GM21423 (cell line): ENCODE data around the gene KIF3A.

Experiments
- ATAC-seq: cut with Tn5 transposase; IDR thresholded peaks from one replicate; pipeline ENCODE4 v1.9.1; 2021; ENCODE audit warnings: mild to moderate bottlenecking, moderate library complexity; ENCODE audit not compliant: unreplicated experiment

The KIF3A gene

DNA sequence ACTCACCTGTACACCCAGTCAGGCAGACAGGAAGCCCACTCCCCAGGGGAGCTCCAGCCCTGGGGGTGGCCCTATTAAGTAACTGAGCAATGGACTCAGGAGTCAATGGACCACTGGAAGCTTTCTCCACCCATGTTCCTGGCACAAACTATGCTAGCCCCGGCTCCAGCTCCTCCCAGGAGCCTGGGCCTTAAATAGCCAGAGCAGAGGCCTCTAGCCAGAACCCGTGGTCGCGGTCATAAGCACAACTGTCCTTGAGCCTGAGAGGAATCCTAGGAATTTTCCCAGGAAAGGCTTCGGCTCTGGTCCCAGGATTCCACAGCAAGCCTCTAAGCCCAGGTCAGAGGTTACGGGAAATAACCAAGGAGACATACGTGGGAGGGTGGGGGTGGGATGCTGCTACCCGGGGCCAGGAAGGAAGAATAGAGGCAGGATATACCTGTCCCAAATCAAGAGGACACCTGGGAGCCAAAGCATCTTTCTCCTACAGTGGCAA, 34.2 kb upstream of the KIF3A start:
- ATAC-seq, result no peak

DNA sequence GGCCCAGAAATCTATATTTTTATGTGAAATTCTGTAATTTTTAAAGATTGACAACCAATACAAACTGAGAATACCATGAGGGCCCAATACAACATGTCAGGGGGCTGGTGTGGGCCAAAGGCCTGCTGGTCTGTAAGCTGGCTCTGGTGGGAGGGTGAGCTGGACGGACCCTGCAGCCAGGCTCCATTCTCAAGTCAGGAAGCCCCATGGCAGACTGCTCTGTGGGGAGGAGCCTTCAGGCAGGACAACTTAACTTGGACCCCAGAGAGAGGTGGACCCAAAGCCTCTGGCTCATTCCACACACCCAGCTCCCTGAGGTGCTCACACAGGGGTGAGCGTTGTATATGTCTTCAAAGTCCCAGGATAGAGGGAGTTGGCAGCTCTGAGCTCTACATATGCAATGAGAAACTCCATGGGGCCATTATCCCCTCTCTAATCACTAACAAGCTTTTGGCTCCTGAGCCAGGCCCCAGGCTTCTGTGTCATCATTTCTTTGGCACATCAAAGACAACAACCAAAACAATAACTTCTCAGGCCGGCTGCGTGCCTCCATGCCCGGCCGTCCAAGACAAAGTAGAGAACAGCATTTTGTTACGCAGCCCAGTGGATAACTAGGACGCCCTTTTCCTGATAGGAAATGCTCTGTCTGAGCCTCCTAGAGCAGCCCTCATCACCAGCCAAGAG, 33.3 kb upstream of the KIF3A start:
- no peak for ATAC-seq

DNA sequence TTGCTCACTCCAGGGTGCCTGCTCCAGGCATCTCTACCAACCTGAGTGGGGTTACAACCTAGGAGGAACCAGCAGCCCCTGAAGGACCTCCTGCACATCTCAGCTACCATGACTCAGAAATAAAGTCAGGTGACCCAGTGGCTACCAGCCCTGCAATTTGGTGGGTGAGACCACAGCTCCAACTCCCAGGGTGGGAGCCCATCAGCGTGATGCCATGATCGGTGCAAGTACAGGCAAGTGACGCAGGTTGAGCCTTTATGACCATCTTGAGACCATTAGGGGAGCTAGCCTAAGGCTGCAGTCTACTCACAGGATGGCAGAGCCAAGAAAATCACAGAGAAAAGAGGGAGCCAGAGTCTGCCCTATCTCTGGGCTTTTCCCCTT, 31.1 kb upstream of the KIF3A start:
- ATAC-seq, result no peak

DNA sequence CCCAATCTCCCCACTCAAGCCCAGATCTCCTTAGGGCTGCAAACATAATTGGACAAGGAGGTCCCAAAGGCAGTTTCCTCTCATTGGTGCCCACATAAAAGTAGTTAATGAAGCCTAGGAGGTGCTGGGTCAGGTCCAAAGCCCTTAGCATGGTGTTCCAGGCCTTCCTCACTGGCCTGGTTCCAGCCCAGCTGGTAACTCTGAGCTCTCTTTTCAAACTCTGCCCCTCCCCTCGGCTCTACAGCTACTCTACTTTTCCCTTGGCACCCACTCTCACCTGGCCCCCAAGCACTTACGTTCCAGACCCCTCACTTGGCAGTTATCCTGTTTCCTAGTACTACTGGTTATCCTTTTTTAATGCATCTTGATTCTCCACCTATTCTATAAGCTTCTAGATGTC, 29.8 kb upstream of the KIF3A start:
- ATAC-seq, result no peak

DNA sequence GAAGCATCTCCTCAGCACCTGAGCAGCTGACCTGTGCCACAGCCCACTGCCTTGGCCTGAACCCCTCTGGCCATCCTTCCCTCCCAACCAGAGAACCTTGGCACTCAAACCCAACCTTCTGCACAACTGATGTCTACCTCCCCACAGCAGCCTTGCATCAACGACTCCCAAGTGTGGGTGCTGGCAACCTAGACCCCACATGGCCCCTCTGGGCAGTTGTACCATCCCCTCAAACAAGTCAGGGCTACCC, 29.4 kb upstream of the KIF3A start:
- no peak for ATAC-seq

DNA sequence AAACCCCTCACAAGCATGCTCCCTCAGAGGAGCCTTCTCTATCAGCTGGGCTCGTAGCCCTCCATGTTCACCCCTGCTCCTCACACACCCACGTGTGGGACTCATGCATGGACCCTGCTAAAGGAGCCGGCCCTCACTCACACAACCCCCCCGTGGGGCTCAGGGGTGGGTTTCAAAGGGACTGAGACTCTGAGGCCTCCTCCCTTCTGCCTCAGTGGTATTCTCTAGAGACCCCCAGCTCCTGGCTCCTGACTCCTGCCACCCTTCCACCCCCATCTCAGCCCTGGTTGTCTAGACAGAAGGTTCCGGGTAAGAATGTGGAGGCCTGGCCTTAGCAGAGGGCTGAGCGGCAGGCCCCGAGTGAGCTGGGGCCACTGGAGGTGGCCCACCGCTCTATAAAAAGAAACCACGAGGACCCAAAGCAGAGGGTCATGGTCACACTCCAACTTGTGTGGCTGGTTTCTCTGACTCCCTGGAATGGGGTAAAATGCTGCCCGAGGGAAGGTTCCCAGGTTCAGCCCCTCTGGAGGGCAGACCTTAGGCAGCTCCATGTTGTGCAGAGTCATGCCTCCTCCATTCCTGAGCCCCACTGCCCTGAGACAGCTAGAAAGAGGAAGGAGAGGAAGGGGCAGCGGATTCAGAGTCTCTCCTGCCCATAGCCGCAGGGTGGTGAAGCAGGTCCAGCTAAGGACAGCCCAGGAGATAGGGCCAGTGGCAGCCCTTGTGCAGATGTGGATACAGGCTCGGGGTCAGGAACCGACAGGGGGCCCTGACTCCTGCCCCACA, 28.9 kb upstream of the KIF3A start:
- no peak for ATAC-seq

DNA sequence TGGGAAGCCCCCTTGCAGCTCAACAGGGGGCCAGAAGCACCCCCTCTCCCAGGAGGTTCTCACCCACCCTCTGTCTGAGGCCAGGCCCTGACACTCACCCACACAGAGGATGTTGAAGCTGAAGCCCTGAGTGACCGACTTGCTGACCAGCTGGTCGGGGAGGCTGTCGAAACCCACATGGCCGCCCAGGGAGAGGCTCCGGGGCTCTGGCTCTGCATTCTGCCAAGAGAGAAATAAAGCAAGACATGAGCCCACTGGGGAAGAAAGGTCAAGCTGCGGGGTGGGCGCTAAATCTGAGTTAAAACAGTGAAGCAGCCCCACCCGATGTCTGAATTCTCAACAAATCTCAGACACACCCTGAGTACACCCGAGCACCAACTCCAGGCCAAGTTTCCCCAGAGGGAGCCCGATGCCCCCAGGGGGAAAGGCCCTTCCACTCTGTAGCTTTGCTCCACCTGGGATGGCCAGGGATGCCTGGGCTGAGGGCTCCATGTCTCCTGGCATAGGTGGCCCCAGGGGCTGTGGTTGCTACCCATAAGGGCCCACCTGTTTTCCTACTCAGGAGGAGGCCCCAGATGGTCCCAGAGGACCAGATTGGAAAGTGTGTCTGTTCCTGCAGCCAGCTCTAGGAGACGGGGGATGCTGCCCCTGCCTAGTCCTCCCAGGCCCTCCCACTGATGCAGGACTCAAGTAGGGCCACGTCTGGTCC, 28.1 kb upstream of the KIF3A start:
- ATAC-seq, result no peak

DNA sequence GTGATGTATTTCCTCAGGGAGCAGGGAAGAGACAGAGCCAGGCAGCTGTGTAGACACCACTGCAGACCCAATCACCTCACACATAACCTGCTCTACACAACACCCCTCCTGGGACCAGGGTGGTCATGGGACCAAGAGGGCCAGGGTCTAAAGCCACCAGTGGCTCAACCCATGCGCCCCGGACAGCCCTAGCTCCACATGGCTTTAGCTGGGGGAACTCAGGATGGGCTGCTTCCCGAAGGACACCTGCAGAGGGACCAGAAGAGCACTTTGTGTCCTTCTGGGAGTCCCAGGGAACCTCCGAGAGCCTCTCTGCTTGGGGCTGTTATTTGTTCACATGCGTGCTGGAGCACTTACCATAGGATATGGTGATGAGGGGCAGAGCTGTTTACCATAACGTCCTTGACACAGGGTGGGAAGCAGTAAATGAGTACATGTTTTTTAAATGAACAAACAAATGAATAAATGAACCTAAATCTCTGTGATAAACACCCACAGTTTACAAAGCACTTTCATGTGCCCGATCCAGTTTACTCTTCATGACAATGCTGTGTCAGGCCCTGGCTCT, 27.4 kb upstream of the KIF3A start:
- ATAC-seq, result no peak

DNA sequence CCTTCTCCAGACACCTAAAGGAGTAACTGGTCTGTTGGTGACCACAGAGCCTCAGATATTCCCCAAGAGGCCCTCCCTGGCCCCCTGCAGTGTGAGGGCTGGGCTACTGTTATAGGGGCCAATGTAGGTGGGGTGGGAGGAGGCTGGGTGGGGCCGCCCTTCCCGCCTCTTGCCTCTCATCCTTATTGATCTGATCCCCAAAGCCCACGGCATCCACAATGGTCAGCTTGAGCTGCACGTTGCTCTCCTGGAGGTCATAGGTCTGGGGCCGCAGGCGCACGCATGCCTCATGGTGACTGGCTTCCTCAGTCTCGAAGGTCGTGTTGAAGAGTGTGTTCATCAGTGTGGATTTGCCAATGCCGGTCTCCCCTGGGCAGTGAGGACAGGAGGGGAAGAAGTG, 26.7 kb upstream of the KIF3A start:
- no peak for ATAC-seq

DNA sequence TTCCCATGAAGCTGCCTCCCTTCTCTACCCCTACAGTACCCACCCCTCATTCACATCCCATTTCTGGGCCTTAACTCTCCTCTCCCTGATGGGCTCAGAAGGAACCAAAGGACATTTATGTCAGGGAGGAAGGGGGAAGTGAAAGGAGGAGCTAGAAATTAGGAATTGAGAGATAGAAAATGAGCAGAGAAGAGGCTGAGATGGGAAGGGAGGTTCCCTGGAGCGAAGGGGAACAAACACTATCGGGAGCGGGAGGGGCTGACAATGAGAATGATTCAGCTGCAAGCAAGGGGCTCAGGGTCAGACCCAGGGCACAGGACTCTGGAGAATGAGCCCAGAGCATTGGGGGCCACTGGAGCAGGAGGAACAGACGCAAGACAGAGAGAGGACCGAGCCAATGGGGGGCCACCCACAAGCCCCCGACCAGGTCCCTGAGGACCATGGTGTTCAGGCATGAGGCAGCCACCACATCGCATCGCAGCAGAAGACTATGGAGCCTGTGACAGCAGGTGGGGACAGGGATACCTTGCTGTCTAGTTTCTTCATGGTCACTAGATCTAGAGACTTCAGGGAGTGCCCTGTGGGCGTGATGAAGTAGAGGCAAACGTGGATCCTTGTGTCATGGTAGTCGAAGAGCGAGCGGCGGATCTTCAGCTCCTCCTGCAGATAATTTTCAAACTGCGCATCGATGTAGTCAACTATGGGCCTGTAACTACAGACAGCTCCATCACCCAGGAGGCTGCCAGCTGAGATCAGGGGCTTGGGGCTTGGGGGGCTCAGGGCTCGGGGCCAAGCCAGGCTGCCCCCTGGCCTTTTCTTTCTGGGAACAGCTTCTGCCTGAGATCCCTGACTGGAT, 26.1 kb upstream of the KIF3A start:
- ATAC-seq, result no peak

DNA sequence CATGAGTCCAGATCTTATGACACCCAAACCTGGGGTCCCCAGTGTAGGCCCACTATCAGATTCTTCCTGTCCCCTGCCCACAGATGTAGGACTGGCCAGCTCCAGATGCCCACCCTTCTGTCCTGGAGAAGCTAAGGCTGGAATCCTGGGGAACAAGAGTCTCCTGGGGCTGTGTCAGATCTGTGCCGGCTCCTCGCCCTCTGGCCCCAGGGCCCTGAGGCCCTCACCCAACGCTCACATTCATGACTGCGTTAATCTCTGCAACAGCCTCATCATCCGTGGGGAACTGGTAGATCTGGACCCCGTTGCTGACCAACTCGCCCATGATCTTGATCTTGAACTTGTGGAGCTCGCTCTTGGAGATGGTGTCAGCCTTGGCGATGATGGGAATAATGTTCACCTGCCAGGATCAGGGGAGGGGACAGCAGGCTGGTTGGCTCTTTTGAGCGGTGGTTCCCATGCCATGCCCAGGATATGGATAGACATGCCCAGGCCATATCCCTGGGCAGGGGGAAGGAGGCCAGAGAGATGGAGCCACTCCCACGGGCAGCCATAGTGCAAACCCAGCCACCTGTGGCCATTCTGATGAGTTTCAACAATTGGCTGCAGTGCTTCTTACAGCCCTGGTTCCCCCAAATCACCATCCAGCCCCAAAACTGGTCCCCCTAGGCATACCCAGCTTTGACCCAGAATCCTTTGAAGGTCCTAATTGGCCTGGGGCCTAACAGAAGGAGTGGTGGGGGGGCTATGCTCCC, 25.1 kb upstream of the KIF3A start:
- ATAC-seq, result no peak

DNA sequence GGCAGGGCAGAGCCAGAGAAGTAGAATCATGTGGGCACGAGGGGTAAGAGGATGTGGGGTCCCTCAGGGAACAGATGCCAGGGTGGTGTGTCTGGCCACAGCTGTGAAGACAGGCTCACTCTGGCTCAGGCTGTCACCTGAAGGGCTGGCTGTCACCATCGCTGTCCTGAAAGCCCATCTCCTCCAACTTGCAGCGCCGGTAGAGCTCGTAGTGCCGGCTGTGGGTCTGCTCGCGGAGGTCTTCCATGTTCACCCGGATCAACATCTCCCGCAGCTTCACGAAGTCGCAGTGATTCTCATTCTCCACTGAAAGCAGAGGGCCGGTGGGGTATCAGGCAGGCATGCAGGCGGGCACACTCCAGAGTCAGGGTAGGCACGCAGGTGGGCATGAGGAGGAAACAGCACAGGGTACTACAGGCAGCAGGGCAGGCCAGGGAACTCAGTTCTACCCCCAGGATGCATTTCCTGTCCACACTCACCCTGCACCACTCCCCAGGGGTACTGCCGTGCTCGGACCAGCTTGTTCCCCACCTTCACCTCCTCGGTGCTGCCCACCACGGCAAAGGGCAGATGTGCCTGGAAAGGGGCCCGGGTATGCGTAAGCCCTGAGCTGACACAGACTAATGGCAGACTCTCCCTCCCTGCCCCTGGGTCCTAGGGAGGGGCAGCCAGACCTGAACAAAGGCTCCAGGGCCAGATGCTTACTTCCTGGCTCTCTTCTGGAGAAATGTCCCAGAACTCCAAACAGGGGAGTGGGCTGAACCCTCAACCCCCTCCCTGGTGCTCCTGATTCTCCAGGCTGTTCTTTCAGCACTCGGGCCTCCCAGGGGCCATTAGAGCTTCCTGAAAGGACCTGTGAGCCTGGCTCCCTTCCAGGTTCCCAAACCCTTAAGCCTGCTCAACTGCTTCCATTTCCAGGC, 24.2 kb upstream of the KIF3A start:
- ATAC-seq, result no peak

DNA sequence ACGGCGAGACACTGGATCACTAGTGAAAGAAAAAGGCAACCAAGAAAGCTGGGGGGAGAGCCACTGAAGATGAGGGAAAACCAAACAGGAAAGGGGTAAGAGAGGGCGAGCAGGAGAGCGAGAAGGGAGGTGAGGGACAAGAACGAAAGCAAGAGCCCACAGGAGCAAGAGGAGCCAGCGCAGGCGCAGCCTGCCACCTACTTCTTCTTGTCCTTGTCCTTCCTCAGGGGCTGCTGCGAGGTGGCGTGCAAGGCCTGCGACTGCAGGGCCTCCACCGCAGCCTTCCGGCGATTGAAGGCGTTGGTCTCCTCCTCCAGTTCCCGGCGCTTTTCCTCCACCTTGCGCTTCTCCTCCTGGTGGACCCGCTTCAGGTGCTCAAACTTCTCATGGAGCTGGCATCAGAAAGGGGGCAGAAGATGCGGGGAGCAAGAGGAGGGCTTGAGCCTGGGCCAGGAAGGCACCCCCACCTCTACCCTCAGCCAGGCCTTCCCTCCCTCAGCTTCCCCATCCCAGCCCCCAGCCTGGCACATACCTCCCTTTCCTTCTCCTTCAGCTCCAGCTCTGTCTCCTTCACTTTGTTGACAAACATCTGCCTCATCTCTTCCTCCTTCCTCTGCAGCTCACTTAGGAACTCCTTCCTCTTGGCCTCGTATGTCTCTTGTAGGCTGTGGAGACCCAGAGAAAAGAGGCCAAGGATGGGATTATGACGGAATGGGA, 23.4 kb upstream of the KIF3A start:
- no peak for ATAC-seq

DNA sequence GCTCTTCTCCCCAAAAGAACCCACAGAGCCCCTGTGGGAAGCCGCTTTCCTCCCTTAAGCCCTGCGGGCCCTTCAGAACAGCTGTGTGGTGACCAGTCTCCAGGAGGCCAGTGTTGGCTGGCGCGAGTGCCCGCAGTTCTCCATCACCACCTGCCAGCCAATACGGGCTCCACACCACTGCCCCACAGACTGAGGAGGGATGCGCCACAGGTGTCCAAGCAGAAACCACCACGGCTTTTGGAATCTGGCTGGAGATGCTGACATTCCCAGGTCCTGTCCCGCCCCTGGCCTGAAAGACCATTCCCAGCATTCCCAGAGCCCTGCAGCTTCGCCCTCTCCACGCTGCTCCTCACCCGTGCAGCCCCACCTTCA, 22.7 kb upstream of the KIF3A start:
- ATAC-seq, result no peak

DNA sequence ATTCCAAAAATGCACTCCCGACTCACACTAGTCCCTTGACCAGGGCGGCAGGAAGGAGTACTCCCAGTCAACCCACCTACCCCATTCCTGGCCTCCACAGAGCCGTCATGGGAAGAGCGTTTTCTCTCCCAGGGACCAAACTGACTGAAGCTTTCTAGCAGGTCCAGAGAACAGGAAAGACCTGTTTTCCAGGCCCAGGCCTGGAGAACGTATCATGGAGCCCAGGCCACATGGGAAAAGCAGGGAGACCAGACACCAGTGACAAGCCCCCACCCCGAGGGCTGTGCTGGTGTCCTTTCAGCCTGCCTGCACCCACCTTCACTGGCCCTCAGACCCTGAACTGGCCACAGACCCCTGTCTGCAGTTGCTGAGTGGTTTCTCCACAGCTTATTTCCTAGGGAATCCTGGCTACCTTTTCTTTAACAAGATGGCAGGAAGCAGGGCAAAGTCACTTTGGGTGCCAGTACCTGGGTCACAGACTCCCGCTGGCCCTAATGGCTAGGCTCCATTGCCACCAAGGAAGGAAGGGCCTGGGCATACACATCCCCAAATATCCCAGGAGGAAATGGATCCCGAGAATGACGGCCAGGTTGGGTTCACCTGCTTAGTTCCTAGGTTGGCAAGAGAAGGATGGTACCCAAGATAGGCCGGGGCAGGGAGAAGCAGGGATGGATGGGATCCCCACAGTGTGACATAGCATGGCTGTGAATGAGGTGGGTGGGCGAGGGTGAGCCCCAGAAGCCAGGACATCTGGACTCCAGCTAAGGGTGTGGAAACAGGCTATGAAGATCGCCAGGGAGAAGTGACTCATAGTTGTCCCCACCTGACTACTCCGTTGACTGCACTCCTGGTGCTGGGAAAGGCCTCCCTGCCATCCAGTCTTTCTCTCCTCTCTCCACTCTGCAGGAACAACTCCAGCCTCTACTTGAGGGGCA, 22.0 kb upstream of the KIF3A start:
- ATAC-seq, result no peak

DNA sequence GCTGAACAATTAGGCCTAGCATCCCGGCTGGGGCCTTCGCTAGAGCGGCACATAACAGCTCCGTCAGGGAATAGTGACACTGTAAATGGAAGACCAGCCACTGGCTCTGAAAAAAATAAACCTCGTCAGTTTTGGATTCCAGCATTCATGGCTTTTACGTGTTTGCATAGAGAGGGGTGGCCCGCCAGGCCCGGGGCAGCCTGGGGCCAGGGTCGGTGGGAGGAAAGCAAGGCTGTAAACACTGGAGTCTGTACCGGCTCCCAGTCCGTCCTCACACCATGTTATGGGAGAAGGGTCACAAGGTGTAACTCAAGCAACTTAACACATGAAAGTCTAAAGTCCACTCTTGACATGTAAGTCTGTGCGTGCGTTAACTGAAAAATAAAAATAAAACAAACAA, 21.1 kb upstream of the KIF3A start:
- no peak for ATAC-seq

DNA sequence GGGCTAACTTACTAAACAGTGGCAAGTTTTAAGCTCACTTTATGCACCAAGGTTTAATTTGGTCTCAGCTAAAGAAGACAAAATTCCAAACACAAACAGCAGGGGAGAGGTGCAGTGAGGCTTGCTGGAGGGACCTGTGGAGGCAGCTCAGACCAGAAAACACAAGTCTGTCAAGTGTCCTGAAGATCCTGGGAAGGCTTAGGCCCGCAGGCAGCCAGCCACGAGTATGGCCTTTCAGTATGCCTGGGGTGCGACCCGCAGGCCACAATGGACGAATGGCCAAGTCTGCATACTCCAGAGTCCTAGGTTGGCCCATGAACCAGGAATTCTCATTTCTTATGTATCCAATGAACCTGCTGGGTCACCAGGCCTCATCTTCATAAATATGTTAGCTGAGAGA, 19.2 kb upstream of the KIF3A start:
- ATAC-seq, result no peak

DNA sequence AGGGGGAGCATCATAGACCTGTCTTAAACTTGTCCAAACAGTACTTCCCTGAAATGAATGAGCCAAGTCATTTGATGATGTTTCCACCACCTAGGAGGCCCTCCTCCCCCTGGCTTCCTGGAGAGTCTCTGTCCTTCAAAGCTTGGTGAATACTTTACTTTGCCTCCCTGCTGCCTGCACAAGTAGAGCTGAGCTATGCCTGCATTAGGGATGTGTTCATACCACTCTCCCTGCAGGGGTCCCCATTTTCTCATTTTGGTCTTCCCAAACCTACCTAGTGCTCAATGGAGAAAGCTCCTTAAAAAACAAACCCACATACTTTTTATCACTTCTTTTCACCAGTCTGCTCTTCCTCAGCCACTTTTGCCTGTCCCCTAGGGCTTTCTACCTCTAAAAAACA, 17.6 kb upstream of the KIF3A start:
- ATAC-seq, result no peak
